COLO668 (cell line): ENCODE data around the gene FFAR2.

Experiments used
- DNase-seq: peaks from one replicate; lab custom pipeline; 2025; ENCODE audit not compliant: unreplicated experiment; lab: John Stamatoyannopoulos, UW

Gene FFAR2

GRCh38 chr19:35484252-35485036, 36.4 kb downstream of the FFAR2 start:
- DNase-seq, result no peak

GRCh38 chr19:35486268-35486708, 38.2 kb downstream of the FFAR2 start:
- no peak for DNase-seq

GRCh38 chr19:35487656-35488182, 39.7 kb downstream of the FFAR2 start:
- DNase-seq, result no peak

GRCh38 chr19:35488677-35489076, 40.6 kb downstream of the FFAR2 start:
- no peak for DNase-seq

GRCh38 chr19:35490364-35490763, 42.3 kb downstream of the FFAR2 start, which contains the start of gene KRTDAP:
Gene KRTDAP (minus strand): TSS chr19:35490464. CDS start chr19:35490442, 22 bp downstream.
- no peak for DNase-seq

- DNase-seq, result no peak
Observed at GRCh38 chr19:35491836-35492360, 43.8 kb downstream of the FFAR2 start.

GRCh38 chr19:35493971-35494370, 45.9 kb downstream of the FFAR2 start:
- DNase-seq, result no peak

GRCh38 chr19:35495107-35496064, 47.3 kb downstream of the FFAR2 start:
- peak; percentile 71 for DNase-seq

GRCh38 chr19:35497406-35497805, 49.3 kb downstream of the FFAR2 start:
- no peak for DNase-seq

GRCh38 chr19:35498220-35498619, 50.2 kb downstream of the FFAR2 start:
- no peak for DNase-seq

GRCh38 chr19:35498984-35499527, 51.0 kb downstream of the FFAR2 start:
- no peak for DNase-seq

- no peak for DNase-seq
Observed at GRCh38 chr19:35500611-35501010, 52.6 kb downstream of the FFAR2 start.
